ACHN (cell line): Measurements from ENCODE around the gene SLC16A8.
"Not testable (repeated sequence)": the region's sequence is repeated elsewhere in the genome, so short reads cannot be mapped to it uniquely, and the experiment has no call there.

Experiments
- DNase-seq: peaks from one replicate; pipeline ENCODE4 v3.0.0-alpha.2; 2015
- in situ Hi-C: cut with HindIII; loops from 2 replicates; pipeline ENCODE4 v1.10.0; 2017; ENCODE audit warnings: low sequenced_read_pairs, low pct_ligation_motif_present, low pct_unique_long_range_greater_than_20kb

SLC16A8 gene, protein sequence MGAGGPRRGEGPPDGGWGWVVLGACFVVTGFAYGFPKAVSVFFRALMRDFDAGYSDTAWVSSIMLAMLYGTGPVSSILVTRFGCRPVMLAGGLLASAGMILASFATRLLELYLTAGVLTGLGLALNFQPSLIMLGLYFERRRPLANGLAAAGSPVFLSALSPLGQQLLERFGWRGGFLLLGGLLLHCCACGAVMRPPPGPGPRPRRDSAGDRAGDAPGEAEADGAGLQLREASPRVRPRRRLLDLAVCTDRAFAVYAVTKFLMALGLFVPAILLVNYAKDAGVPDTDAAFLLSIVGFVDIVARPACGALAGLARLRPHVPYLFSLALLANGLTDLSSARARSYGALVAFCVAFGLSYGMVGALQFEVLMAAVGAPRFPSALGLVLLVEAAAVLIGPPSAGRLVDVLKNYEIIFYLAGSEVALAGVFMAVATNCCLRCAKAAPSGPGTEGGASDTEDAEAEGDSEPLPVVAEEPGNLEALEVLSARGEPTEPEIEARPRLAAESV

DNA sequence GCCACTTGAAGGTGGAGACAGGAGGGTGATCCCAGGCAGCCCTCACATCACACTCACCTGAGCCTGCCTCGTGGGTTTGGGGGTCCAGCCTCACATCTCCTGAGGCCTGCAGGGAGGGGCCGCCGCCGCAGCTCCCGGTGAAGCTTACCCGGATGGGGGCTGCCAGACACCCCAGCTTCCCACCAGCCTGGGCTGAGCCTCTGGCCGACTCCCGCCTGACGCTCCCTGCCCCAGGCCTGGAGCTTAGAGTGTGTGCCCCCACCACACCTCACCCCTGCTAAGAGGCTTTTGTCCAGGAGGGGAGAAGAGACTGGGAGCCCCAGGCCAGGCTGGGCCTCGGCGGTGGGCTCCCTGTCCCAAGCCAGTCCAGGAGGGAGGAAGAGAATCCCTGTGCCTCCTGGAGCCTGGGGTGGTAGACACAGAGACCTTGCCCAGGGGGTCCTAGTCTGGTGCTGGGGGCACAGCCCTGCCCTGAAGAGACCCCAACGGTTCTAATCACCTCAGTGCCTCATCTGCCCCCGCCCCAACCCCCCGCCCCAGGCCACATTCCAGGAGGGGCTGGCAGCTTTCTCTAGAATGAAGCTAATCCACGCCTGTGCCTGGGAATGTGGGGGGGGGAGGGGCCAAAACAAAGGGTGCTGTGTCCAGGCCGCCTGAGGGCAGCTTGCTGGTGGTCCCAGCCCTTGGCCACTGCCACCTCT is at the start of gene SLC16A8:
Gene SLC16A8, minus strand, starts transcription at position 254 of the 701 bp plus-strand sequence. CDS start 1,311 bp downstream, outside the sequence.
- in situ Hi-C loops, result no loop called here

DNA sequence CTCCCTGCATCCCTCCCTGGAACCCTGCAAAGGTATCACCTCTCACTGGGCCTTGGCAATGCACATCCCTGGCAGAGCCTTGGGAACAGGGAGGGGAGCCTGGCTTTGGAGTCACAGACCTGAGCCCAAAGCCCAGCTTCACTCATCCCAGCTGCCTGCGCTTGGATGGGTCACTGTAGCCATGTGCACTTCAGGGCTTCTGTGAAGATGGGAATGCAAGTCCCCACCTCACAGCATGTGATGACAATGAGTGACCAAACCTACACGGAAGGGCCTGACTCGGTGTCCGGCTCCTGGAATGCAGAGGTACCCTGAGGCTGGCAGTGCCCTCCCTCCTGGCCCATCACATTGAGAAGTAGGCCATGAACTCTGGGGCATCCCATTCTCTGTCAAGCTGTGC is 49.3 kb upstream of the SLC16A8 start:
- DNase-seq, result no peak
- in situ Hi-C loops, result no loop called here

More for the DNA sequence above, at the start of gene SLC16A8:
- DNase-seq, result no peak

DNA sequence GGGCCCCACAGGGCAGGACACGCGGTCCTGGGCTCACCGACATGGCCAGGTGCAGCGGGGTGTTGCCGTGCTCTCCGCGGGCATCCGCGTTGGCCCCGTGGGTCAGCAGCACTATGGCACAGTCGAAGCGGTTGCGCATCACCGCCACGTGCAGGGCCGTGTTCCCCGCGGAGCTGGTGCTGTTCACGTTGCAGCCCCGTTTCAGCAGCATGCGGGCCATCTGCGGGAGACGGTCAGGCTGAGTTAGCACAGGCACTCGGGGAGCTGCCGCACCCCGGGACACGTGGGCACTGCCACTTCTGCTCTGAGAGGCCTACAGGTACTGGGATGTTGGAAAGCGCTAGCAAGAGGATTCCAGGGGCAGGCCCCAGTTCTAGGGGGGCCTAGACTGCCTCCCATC is 48.8 kb upstream of the SLC16A8 start:
- in situ Hi-C loops, result no loop called here
- DNase-seq, result no peak

DNA sequence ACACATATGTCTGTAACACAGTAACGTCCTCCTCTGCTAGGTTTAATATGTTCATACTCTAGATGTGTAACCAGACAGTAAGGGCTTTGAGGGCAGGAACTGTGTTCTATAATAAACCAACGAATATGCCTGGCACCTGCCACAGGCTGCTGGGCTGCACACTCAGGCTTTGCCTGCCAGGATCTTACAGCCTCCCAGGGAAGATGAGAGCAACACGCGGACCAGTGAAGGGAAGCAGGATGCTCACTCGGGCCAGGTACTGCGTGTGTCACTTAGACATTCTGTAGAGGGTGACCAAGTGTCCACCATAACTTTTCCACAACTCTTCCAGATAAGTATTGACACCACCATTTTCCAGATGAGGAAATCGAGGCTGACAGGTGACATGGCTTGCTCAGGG is 48.2 kb upstream of the SLC16A8 start:
- in situ Hi-C loops, result no loop called here
- no peak for DNase-seq

DNA sequence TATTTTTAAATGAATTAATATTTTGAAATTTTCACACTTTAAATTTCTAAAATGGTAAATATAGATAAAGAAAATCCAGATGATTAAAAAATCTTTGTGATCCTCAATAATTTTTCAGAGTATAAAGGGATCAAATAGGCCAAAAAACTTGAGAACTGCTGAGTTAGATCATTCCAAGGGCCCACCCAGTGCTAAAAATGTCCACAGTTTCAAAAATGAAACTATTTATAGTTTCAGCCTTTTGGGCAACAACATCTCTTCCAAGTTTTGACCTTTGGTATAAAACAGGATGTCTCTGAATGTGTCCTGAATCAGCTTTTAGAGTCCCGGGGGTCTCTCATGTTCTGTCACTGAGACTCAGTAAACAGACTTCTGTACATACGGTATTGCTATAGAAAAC is 47.4 kb upstream of the SLC16A8 start:
- no peak for DNase-seq
- in situ Hi-C loops, result no loop called here

DNA sequence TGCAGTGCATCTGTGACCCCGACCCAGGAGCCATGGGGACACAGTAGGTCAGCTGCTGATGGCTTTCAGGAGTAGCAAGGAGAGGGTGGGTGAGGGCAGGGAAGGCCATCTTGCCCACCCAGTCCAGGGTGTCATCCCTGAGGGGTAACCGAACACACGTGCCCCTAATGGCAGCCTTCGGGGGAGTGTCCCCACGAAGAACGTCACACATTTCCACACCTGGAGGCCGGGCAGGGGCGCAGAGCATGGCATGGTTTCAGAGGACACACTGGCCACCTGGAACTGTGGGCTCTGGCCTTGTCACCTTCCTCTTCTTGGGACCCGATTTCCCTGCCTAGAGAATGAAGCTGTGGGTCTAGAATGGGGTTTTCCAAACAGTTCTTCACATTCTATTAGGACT is 45.9 kb upstream of the SLC16A8 start:
- in situ Hi-C loops, result no loop called here
- DNase-seq, result no peak

DNA sequence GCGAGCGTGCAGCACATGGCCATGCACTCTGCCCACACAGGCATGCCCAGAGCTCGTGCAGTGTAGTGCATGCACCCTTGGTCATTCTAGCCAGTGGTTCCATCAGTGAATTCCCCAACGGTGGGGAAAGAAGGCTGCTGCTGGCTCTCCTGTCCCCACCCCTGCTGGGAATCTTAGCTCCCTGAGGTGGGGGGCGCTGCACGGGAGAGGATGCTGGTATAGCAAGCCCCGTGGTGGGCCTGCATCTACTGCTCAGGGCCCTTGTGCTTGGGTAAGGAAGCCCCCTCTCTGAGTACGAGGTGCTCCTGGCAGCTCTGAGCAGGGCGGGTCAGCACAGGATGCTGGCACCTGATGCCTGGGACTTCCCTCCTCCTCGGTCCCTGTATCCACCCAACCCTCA is 45.0 kb upstream of the SLC16A8 start:
- in situ Hi-C loops, result no loop called here
- DNase-seq, result no peak

DNA sequence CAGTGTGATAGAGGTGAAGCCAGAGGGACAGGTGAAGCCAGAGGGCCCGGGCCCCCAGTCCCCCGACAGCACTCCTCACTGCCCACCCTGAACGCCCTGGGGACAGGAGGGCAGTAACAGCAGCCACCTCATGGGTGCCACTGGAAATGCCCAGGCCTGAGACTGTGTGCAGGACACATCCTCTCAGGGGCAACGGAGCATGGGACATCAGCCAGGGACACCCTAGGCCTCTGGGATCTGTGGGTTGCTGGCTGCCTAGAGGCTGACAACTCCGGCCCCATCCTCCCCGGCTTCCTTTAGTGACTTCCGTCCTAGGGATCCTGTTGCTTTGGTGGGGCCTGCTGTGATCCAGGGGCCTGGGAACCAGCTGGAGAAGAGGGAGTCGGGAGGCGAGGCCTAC is 43.9 kb upstream of the SLC16A8 start:
- DNase-seq, result no peak
- in situ Hi-C loops, result no loop called here

DNA sequence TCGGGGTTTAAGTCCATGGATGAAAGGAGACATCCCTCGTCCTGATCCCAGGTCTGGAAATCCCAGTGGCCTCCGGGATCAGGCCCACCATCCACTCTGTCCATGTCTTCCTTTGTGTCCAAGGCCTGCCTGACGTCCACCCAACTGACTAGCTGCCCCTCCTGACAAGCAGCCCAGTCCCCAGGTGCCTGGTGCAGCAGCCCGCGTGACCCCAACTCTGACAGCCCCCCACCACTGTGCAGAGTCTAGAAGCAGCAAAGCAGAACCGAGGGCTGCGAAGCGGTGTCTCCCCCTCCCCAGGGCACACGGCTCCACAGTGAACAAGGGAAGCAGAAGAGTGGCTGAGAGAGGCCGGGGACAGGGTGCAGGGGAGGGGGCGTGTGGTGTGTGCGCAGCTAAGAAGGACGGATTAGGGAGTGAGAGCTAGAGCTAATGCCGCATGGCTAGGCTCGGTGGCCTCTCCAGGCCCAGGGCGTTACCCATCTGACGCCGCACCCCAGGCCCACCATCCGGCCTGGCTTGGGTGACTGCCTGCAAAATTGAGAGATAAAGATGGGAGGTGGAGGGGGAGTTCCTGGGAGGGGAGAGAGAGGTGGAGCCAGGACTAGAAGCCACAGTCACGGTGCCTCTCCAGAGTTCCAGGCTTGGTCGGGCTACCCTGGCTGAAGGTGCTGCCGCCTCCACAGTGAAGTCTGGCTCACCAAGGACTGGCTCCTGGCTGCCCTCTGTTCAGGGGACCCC is 43.1 kb upstream of the SLC16A8 start:
- in situ Hi-C loops, result no loop called here
- no peak for DNase-seq

DNA sequence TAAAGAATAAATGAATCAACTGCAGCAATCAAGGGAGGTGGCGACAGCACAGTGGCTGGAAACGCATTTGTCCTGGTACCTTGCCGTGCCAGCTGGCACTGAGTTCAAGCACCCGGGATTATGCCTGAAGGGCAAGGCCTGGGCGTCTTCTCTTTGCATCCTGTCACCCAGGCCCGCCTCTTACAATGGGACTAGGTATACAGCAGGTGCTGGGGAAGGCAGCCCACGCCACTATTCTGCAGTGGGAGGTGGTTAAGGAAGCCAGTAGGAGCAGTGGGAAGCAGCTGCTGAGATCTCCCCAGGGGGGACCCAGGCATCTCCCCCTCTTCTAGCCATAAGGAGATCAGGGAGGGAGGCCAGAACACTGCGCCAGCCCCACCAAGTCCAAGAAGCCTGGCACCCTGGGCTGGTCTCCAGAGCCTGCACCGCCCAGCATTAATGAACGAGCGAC is 41.8 kb upstream of the SLC16A8 start:
- in situ Hi-C loops, result no loop called here
- no peak for DNase-seq

DNA sequence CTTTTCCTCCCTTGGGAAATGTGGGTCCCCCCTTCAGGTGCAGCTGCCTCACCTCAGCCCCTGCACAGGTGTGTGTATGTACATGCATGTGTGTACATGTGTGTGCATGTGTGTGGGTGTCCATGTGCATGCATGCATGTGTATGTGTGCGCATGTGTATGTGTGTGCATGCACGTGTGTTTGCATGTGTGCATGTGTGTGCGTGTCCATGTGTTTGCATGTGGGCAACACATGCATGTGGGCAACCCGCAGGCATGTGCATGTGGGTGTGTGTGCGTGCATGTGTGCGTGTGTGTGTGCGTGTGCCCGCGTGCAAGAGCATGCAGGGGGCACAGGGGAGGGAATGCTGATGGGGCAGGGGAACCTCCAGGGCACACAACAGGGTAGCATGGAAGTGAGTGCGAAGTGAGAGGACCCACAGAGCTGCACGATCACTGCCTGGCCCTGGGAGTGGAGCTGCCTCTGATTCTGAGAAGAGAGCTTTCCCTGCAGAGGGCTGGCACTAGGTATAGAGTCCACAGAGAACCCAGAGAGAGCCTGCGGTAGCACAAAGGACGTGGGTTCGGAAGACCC is 41.1 kb upstream of the SLC16A8 start:
- in situ Hi-C loops, result no loop called here
- DNase-seq, result no peak

DNA sequence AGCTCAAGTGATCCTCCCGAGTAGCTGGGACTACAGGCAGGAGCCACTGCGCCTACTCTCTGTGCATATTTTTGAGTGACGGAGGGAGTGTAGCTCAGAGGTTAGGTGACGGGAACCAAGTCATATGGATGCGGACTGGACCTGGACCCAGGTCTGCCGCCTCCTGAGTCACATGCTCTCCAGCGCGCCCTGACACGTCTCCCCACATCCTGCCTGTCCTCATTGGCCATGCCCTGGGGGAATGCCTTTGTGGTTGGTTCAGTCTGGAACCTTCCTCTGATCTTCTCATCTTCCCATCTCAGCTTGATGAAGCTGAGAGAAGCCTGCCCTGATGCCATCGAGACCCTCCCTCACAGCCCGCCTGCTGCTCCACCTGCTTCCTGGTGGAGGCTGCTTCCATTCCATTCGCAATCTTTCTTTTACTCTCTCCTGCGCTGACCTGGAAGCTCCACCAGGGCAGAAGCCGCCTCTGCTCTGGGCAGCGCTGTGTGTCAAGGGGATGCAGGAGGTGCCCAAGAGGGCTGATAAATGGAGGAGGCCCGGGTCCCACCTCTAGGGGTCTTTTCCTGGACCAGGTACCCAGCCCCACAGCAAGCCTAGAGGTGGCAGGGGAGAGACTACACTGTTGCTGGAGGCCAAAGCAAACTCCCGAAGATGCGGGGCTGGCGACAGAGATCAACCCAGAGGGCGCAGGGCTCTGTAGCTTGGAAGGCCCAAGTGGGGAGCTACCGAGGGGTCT is 40.4 kb upstream of the SLC16A8 start:
- DNase-seq, result no peak
- in situ Hi-C loops, result no loop called here

DNA sequence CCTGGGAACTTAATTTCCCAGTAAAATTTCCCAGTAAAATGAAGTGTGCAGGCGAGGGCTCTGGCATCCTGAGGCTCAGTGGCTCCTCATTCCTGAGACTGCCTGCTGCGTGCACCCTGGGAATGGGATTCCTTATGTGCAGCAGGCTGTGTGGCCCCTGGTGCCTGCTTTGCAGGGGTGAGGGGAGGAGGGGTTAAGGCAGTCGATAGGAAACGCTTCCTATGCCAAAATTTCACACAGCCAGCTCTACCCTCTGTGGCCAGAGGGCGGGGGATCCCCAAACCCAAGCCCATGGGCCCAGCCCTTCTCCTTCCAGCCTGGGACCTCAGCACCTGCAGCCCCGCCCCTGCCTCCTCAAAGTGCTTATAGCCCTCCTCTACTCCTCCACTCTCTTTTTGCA is 38.6 kb upstream of the SLC16A8 start:
- no peak for DNase-seq
- in situ Hi-C loops, result no loop called here

DNA sequence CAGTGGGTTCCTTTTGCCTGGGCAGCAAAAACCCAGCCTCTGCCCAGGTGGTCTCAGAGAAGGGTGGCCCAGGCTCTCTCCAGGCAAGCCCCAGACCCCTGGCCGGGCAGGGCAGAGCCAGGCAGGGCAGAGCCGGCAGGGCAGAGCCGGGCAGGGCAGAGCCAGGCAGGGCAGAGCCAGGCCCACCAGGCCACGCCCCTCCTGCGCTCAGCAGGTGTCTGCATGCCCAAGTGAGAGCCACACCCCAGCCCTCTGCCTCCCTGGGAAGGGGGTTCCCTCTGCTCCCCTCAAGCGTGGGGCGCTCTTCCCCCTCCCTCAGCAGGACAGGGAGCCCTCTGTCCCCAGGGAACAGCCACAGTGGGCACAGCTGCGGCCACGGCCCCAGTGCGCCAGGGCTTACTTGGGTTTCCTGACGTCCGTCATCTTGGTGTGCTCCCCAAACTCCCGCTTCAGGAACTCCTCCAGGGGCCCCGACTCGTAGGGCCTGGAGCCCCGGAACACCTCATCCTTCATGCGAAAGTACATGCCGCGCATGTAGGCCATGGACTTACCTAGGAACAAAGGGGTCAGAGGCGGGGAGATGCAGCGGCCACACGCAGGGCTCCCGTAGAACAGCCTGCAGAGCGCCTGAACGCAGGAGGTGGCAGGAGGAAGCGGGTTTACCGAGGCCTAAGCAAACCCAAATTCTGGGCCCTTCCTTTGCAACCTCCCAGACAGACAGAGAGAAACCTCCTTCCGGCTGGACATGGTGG is 36.6 kb upstream of the SLC16A8 start:
- DNase-seq, result no peak

DNA sequence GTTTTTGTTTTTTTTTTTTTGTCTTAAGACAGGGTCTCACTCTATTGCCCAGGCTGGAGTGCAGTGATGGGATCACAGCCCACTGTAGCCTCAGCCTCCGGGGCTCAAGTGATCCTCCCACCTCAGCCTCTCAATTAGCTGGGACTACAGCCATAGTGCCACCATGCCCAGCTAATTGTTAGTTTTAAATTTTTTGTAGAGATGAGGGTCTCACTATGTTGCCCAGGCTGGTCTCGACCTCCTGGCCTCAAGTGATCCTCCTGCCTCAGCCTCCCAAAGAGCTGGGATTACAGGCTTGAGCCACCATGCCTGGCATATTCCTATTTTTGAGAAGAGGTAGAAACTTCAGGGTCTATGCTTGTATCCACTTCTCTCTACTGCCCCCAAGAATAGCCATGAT is 34.8 kb upstream of the SLC16A8 start:
- in situ Hi-C loops, DNase-seq: not testable (repeated sequence)

More for the DNA sequence above, 36.6 kb upstream of the SLC16A8 start:
- in situ Hi-C loops, result no loop called here

DNA sequence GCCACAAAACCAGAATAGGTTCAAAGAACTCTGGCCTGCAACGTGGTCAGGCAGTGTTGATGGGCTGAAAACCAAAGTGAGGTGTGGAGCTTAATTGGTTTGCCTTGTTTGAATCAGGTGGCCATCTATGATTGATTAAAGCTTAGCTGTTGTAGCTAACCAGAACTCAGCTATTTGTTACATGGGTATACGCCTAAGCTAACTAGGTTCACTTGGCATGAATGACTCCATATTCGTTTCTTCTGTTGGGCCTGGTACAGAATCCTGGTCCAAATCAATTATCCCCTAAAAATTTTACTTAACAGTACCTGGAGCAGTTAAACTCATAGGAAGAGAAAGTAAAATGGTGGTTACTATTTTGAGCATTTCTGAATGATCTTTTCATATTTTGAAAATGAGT is 34.2 kb upstream of the SLC16A8 start:
- no peak for DNase-seq
- in situ Hi-C loops, result no loop called here

DNA sequence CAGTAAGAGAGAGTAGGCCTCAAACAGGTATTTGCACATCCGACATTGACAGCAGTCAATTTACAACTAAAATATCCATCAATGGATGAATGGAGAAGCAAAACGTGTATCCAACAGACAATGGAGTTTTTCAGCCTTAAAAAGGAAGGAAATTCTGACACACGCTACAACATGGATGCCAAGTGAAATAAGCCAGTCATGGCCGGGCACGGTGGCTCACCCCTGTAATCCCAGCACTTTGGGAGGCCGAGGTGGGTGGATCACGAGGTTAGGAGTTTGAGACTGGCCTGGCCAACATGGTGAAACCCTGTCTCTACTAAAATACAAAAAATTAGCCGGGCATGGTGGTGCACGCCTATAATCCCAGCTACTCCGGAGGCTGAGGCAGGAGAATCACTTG is 33.6 kb upstream of the SLC16A8 start:
- in situ Hi-C loops, result not testable (repeated sequence)

More for the DNA sequence above, 33.6 kb upstream of the SLC16A8 start:
- not testable (repeated sequence) for DNase-seq
